H9 (cell line): Measurements from ENCODE around the gene ASGR1. TPM values are rescaled to one million over a fixed set of nuclear protein-coding genes. Genes with fewer than 3 reads are reported as not detected.

Experiments
- DNase-seq: peaks from one replicate; pipeline ENCODE4 v3.0.0-alpha.2; 2017
- H2AFZ ChIP-seq: one replicate; pipeline ENCODE4 v1.6.1; 2013; ENCODE audit warnings: mild to moderate bottlenecking, low read length, control low read depth, moderate library complexity
- H2AK5ac ChIP-seq: 2 replicates; pipeline ENCODE4 v1.6.1; 2013; ENCODE audit warnings: low read length, control low read depth, mixed read lengths; ENCODE audit not compliant: insufficient read length
- H2BK120ac ChIP-seq: one replicate; pipeline ENCODE4 v1.6.1; 2013; ENCODE audit warnings: low read depth, mild to moderate bottlenecking, low read length, control low read depth, inconsistent platforms; ENCODE audit not compliant: poor library complexity, severe bottlenecking
- H2BK12ac ChIP-seq: 2 replicates; pipeline ENCODE4 v1.6.1; 2013; ENCODE audit warnings: low read length, control low read depth, mixed read lengths, low read depth; ENCODE audit not compliant: insufficient read length
- H2BK15ac ChIP-seq: 2 replicates; pipeline ENCODE4 v1.6.1; 2013; ENCODE audit warnings: low read depth, low read length, control low read depth
- H2BK20ac ChIP-seq: one replicate; pipeline ENCODE4 v1.6.1; 2013; ENCODE audit warnings: low read depth, mild to moderate bottlenecking, low read length, control low read depth, inconsistent platforms; ENCODE audit not compliant: poor library complexity, severe bottlenecking
- H2BK5ac ChIP-seq: 2 replicates; pipeline ENCODE4 v1.6.1; 2013; ENCODE audit warnings: low read length, control low read depth, mixed read lengths; ENCODE audit not compliant: insufficient read length
- H3K14ac ChIP-seq: 2 replicates; pipeline ENCODE4 v1.6.1; 2013; ENCODE audit warnings: low read length, control low read depth; ENCODE audit not compliant: insufficient read depth
- H3K18ac ChIP-seq: 2 replicates; pipeline ENCODE4 v1.6.1; 2013; ENCODE audit warnings: low read depth, mild to moderate bottlenecking, mixed read lengths, low read length, control low read depth; ENCODE audit not compliant: insufficient read length
- H3K23ac ChIP-seq: 2 replicates; pipeline ENCODE4 v1.6.1; 2013; ENCODE audit warnings: low read length, control low read depth, mixed read lengths, low read depth; ENCODE audit not compliant: insufficient read length
- H3K23me2 ChIP-seq: 2 replicates; pipeline ENCODE4 v1.6.1; 2013; ENCODE audit warnings: low read depth, mild to moderate bottlenecking, mixed read lengths, low read length, control low read depth; ENCODE audit not compliant: insufficient read length, poor library complexity, severe bottlenecking
- H3K27ac ChIP-seq: 2 replicates; pipeline ENCODE4 v1.5.1; 2013; ENCODE audit warnings: low read length, control low read depth, mixed read lengths, low read depth; ENCODE audit not compliant: insufficient read length
- H3K27me3 ChIP-seq: 2 replicates; pipeline ENCODE4 v1.6.1; 2013; ENCODE audit warnings: low read length, control low read depth, inconsistent platforms; ENCODE audit not compliant: insufficient read depth
- H3K4ac ChIP-seq: 2 replicates; pipeline ENCODE4 v1.6.1; 2013; ENCODE audit warnings: low read depth, mild to moderate bottlenecking, control low read depth, inconsistent platforms, low read length, moderate library complexity
- H3K4me1 ChIP-seq: 2 replicates; pipeline ENCODE4 v1.6.1; 2013; ENCODE audit warnings: low read length, control low read depth, inconsistent platforms; ENCODE audit not compliant: insufficient read depth
- H3K4me2 ChIP-seq: 2 replicates; pipeline ENCODE4 v1.6.1; 2013; ENCODE audit warnings: low read length, control low read depth, mixed read lengths; ENCODE audit not compliant: insufficient read length, insufficient read depth
- H3K56ac ChIP-seq: 2 replicates; pipeline ENCODE4 v1.6.1; 2013; ENCODE audit warnings: low read depth, mild to moderate bottlenecking, mixed read lengths, low read length, control low read depth; ENCODE audit not compliant: insufficient read length
- H3K79me1 ChIP-seq: 2 replicates; pipeline ENCODE4 v1.6.1; 2013; ENCODE audit warnings: low read depth, mild to moderate bottlenecking, moderate library complexity, low read length, control low read depth, inconsistent platforms; ENCODE audit not compliant: insufficient read depth, poor library complexity, severe bottlenecking
- H3K79me2 ChIP-seq: 2 replicates; pipeline ENCODE4 v1.6.1; 2013; ENCODE audit warnings: low read length, control low read depth, inconsistent platforms; ENCODE audit not compliant: insufficient read depth
- H3K9ac ChIP-seq: 2 replicates; pipeline ENCODE4 v1.6.1; 2013; ENCODE audit warnings: low read length, control low read depth, mixed read lengths; ENCODE audit not compliant: insufficient read length; ENCODE audit errors: extremely low read depth
- H3K9me3 ChIP-seq: one replicate; pipeline ENCODE4 v1.6.1; 2013; ENCODE audit warnings: low read depth, low read length, inconsistent platforms; ENCODE audit not compliant: control insufficient read depth
- H3T11ph ChIP-seq: one replicate; pipeline ENCODE4 v1.6.1; 2013; ENCODE audit warnings: mild to moderate bottlenecking, low read length, control low read depth, inconsistent platforms
- H4K20me1 ChIP-seq: one replicate; pipeline ENCODE4 v1.6.1; 2013; ENCODE audit not compliant: control insufficient read depth, insufficient read length, insufficient read depth
- H4K5ac ChIP-seq: 2 replicates; pipeline ENCODE4 v1.6.1; 2013; ENCODE audit warnings: low read depth, mild to moderate bottlenecking, mixed read lengths, low read length, control low read depth; ENCODE audit not compliant: insufficient read length
- H4K8ac ChIP-seq: replicated peaks from 2 replicates; pipeline ENCODE4 v1.6.1; 2013; ENCODE audit warnings: low read length, control low read depth, mixed read lengths, low read depth; ENCODE audit not compliant: insufficient read length
- H4K91ac ChIP-seq: 2 replicates; pipeline ENCODE4 v1.6.1; 2013; ENCODE audit warnings: low read depth, mild to moderate bottlenecking, moderate library complexity, mixed read lengths, low read length, control low read depth; ENCODE audit not compliant: insufficient read length
- H3K27ac Mint-ChIP-seq, 3 experiments: 2 replicates in 2 of 3; 3 replicates in 1 of 3; pipeline ENCODE4 v1.8.0; 2020 to 2021; ENCODE audit warnings: mixed read lengths in 3 of 3, mild to moderate bottlenecking in 1 of 3, moderate library complexity in 1 of 3
- H3K27me3 Mint-ChIP-seq: 2 replicates; pipeline ENCODE4 v1.8.0; 2021; ENCODE audit warnings: low read depth, mild to moderate bottlenecking, moderate library complexity, mixed read lengths
- H3K36me3 Mint-ChIP-seq, 3 experiments: 2 replicates in 2 of 3; 3 replicates in 1 of 3; pipeline ENCODE4 v1.8.0; 2020 to 2021; ENCODE audit warnings: low read depth in 3 of 3, mixed read lengths in 3 of 3; ENCODE audit not compliant: insufficient read depth in 1 of 3
- H3K4me1 Mint-ChIP-seq, 2 experiments: 2 replicates each; pipeline ENCODE4 v1.8.0; 2020; ENCODE audit warnings: mixed read lengths in 2 of 2
- H3K4me3 Mint-ChIP-seq, 2 experiments: 2 replicates in 1 of 2; 3 replicates in 1 of 2; pipeline ENCODE4 v1.8.0; 2020 to 2021; ENCODE audit warnings: mild to moderate bottlenecking in 2 of 2, mixed read lengths in 2 of 2, moderate library complexity in 1 of 2
- H3K9me3 Mint-ChIP-seq, 2 experiments: 2 replicates in 1 of 2; 3 replicates in 1 of 2; pipeline ENCODE4 v1.8.0; 2020; ENCODE audit warnings: mild to moderate bottlenecking in 2 of 2, mixed read lengths in 2 of 2, moderate library complexity in 1 of 2
- WGBS: extraction: QIAGEN DNeasy Blood & Tissue Kit; methylation state at CpG from one replicate; pipeline ENCODE4 v1.1.7; 2013; ENCODE audit warnings: missing lambda C conversion rate, low lambda C conversion rate, mixed read lengths; ENCODE audit not compliant: insufficient read length; ENCODE audit errors: extremely low coverage; 5-methylcytosine and 5-hydroxymethylcytosine counted together
- total RNA-seq: library from RNA; stranded (reverse); gene quantifications from 2 replicates; pipeline ENCODE4 v1.2.1, GENCODE V29; 2021
- TF ChIP-seq, protein P1 (sequence below): fragments of 200-600 bp; sonication (generic); conservative IDR thresholded peaks from 3 replicates; pipeline ENCODE4 v1.8.0; 2021; ENCODE audit warnings: antibody characterized with exemption, mild to moderate bottlenecking

Gene ASGR1
- total RNA-seq, 1 experiment from 2014 or later: 5.9 TPM

DNA sequence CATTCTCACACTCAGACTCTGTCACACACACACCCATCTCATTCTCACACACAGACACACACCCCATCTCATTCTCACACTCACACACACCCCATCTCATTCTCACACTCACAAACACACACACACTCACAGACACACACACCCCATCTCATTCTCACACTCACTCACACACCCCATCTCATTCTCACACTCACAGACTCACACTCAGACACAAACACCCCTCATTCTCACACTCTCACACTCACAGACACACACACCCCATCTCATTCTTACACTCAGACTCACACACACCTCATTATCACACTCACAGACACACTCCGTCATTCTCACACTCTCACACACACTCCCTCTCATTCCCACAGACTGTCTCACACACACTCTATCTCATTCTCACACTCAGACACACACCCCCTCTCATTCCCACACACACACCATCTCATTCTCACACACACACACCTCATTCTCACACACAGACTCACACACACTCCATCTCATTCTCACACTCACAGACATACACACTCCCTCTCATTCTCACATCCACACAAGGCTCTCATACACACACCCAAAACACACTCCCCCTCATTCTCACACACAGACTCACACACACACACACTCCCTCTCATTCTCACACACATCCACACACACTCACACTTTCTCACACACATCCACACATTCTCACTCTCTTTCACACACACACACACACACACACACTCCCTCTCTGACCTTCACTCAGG lies 2.9 kb downstream of the ASGR1 start:
- no peak overlapping the region for H3K27ac ChIP-seq
- peaks cover 16% of the 10 kb centered on the region for H3K23me2 ChIP-seq
- TF ChIP-seq, protein P1, sequence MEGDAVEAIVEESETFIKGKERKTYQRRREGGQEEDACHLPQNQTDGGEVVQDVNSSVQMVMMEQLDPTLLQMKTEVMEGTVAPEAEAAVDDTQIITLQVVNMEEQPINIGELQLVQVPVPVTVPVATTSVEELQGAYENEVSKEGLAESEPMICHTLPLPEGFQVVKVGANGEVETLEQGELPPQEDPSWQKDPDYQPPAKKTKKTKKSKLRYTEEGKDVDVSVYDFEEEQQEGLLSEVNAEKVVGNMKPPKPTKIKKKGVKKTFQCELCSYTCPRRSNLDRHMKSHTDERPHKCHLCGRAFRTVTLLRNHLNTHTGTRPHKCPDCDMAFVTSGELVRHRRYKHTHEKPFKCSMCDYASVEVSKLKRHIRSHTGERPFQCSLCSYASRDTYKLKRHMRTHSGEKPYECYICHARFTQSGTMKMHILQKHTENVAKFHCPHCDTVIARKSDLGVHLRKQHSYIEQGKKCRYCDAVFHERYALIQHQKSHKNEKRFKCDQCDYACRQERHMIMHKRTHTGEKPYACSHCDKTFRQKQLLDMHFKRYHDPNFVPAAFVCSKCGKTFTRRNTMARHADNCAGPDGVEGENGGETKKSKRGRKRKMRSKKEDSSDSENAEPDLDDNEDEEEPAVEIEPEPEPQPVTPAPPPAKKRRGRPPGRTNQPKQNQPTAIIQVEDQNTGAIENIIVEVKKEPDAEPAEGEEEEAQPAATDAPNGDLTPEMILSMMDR: no peak
- no peaks in the 10 kb centered on the region for H3K9me3 Mint-ChIP-seq
- H3K79me1 ChIP-seq: no peaks in the 10 kb centered on the region
- H4K5ac ChIP-seq: peak overlapping the region; percentile 2
- H3K79me2 ChIP-seq: no peaks in the 10 kb centered on the region
- peaks cover 34% of the 10 kb centered on the region for H3K27me3 Mint-ChIP-seq
- peaks cover 5% of the 10 kb centered on the region; the same call in 1 of the 2 replicates for H3K27me3 ChIP-seq
- H3K23ac ChIP-seq: no peak overlapping the region
- DNase-seq: no peak
- H3K4me3 Mint-ChIP-seq: no peak overlapping the region
- H2BK15ac ChIP-seq: no peak overlapping the region
- H4K91ac ChIP-seq: no peak overlapping the region
- H3K18ac ChIP-seq: no peak overlapping the region
- H3K4ac ChIP-seq: no peak overlapping the region
- no peak overlapping the region for H2BK5ac ChIP-seq
- H2AFZ ChIP-seq: no peak overlapping the region
- H3K36me3 Mint-ChIP-seq: no peaks in the 10 kb centered on the region
- no peak overlapping the region for H4K8ac ChIP-seq
- H3K9ac ChIP-seq: no peak overlapping the region
- H3T11ph ChIP-seq: no peak overlapping the region
- peaks cover 5 to 10% of the 10 kb centered on the region in 2 experiments; a peak in 3 of 4 replicates for H3K4me1 Mint-ChIP-seq
- 100% methylated on average over 1 of the region's 1 CpG for WGBS
- H3K56ac ChIP-seq: no peak overlapping the region
- H2AK5ac ChIP-seq: no peak overlapping the region
- H3K27ac Mint-ChIP-seq: no peak overlapping the region
- H2BK12ac ChIP-seq: no peak overlapping the region
- no peak overlapping the region for H2BK20ac ChIP-seq
- no peak overlapping the region for H2BK120ac ChIP-seq
- no peak overlapping the region for H3K14ac ChIP-seq
- no peaks in the 10 kb centered on the region for H4K20me1 ChIP-seq
- H3K4me2 ChIP-seq: peak overlapping the region; percentile 91
- H3K9me3 ChIP-seq: no peaks in the 10 kb centered on the region
- no peaks in the 10 kb centered on the region; the same call in 1 of the 2 replicates for H3K4me1 ChIP-seq
